Fibroblast of the aortic adventitia (primary cell): ENCODE measurements around the gene RSL24D1. TPM values are rescaled to one million over a fixed set of nuclear protein-coding genes. Genes with fewer than 3 reads are reported as not detected.
"Not testable (repeated sequence)": the region's sequence is repeated elsewhere in the genome, so short reads cannot be mapped to it uniquely, and the experiment has no call there.

Experiments
- DNase-seq: peaks from one replicate; pipeline ENCODE4 v3.0.0-alpha.2; 2010; ENCODE audit warnings: low read depth
- H3K4me3 ChIP-seq: 2 replicates; pipeline ENCODE4 v1.5.1; 2011; ENCODE audit warnings: low read depth, mild to moderate bottlenecking, control low read depth, low read length, moderate library complexity
- CTCF ChIP-seq: IDR thresholded peaks from 2 replicates; pipeline ENCODE4 v1.5.1; 2011; ENCODE audit warnings: mild to moderate bottlenecking, low read length, control low read depth, inconsistent platforms; ENCODE audit not compliant: insufficient read depth
- total RNA-seq: library from RNA; depleted of rRNA; stranded (reverse); fragments of >200 nt; gene quantifications from 2 replicates; pipeline ENCODE4 v1.2.3, GENCODE V29; 2012; ENCODE audit warnings: low replicate concordance

RSL24D1 gene
- total RNA-seq, 1 donor, result 131 TPM

- no peak for DNase-seq
- no peak for TF ChIP-seq CTCF
- no peak overlapping the region for H3K4me3 ChIP-seq
Observed at GRCh38 chr15:55164284-55164683, 32.5 kb downstream of the RSL24D1 start.

GRCh38 chr15:55151631-55152030 is 45.1 kb downstream of the RSL24D1 start:
- DNase-seq, result no peak
- H3K4me3 ChIP-seq, result no peak overlapping the region
- TF ChIP-seq CTCF, result no peak

- not testable (repeated sequence) for DNase-seq, H3K4me3 ChIP-seq
Observed at GRCh38 chr15:55143132-55143531, 53.6 kb downstream of the RSL24D1 start.

GRCh38 chr15:55133972-55134371 is 62.8 kb downstream of the RSL24D1 start:
- TF ChIP-seq CTCF, result no peak
- no peak for DNase-seq
- H3K4me3 ChIP-seq, result no peak overlapping the region

- H3K4me3 ChIP-seq, result no peak overlapping the region
- no peak for DNase-seq
- no peak for TF ChIP-seq CTCF
Observed at GRCh38 chr15:55132672-55133071, 64.1 kb downstream of the RSL24D1 start.

Other genes starting within 250 kb of the RSL24D1 start
- 9.9 and 27.7 TPM in 2 replicates for gene RAB27A, start 92.9 kb upstream of the RSL24D1 start, total RNA-seq
- gene PIGBOS1, start 122.2 kb upstream of the RSL24D1 start, total RNA-seq, result 9.5 and 10.9 TPM in 2 replicates
- 2.9 and 19.6 TPM in 2 replicates for gene PIGB, start 122.3 kb upstream of the RSL24D1 start, total RNA-seq
- gene CCPG1, start 211.4 kb upstream of the RSL24D1 start, total RNA-seq, result 160 and 249 TPM in 2 replicates
- 6.6 TPM in 1 of 2 replicates, not detected in the other for gene PIERCE2, start 211.6 kb upstream of the RSL24D1 start, total RNA-seq